Tibial nerve (tissue), 4 donors: Measurements from ENCODE around the gene SLC25A51. TPM values are rescaled to one million over a fixed set of nuclear protein-coding genes. Genes with fewer than 3 reads are reported as not detected.

ENCODE experiments used
- DNase-seq, 2 donors: peaks; one replicate each; pipeline ENCODE4 v3.0.0-alpha.2; 2019; ENCODE audit warnings: low spot score in 2 of 2
- H3K27ac ChIP-seq, 4 donors: fragments of 200-600 bp; sonication (generic) in 3 of 4; one replicate each; pipeline ENCODE4 v1.5.1; 2017 to 2019; ENCODE audit warnings: mild to moderate bottlenecking in 1 of 4
- H3K27me3 ChIP-seq, 2 donors: fragments of 200-600 bp; sonication (generic) in 1 of 2; one replicate each; pipeline versions ENCODE4 v1.5.1 to v1.6.0; 2017 to 2019
- H3K36me3 ChIP-seq, 3 donors: fragments of 200-600 bp; sonication (generic); one replicate each; pipeline ENCODE4 v1.5.1; 2018 to 2019
- H3K4me1 ChIP-seq, 4 donors: fragments of 200-600 bp; sonication (generic) in 3 of 4; one replicate each; pipeline ENCODE4 v1.5.1; 2017 to 2019
- H3K4me3 ChIP-seq, 4 donors: fragments of 200-600 bp; sonication (generic) in 3 of 4; one replicate each; pipeline ENCODE4 v1.5.1; 2017 to 2019; ENCODE audit warnings: mild to moderate bottlenecking in 1 of 4, moderate library complexity in 1 of 4
- H3K9me3 ChIP-seq, 4 donors: fragments of 200-600 bp; sonication (generic) in 3 of 4; one replicate each; pipeline ENCODE4 v1.5.1; 2017 to 2019
- CTCF ChIP-seq, 5 experiments: fragments of 200-600 bp in 3 of 5; fragments of 450-650 bp in 2 of 5; sonication (generic) in 3 of 5; IDR thresholded peaks; one replicate each; pipeline ENCODE4 v1.5.1; 2016 to 2019; ENCODE audit warnings: antibody characterized with exemption in 5 of 5, mild to moderate bottlenecking in 3 of 5, moderate library complexity in 2 of 5
- EP300 ChIP-seq, 2 donors: sonication (generic); formaldehyde crosslinking; IDR thresholded peaks; one replicate each; pipeline ENCODE4 v1.6.1; 2017; ENCODE audit warnings: antibody characterized with exemption in 2 of 2, mild to moderate bottlenecking in 1 of 2
- POLR2A ChIP-seq, 2 donors: fragments of 450-650 bp; IDR thresholded peaks; one replicate each; pipeline ENCODE4 v1.6.1; 2017; ENCODE audit warnings: antibody characterized with exemption in 2 of 2, mild to moderate bottlenecking in 2 of 2, moderate library complexity in 2 of 2
- WGBS, 2 donors: methylation state at CpG; one replicate each; pipeline ENCODE4 v1.1.5; 2018; 5-methylcytosine and 5-hydroxymethylcytosine counted together
- total RNA-seq, 4 donors: library from RNA; depleted of rRNA; stranded (reverse); fragments of >200 nt; gene quantifications; one replicate each; pipeline ENCODE4 v1.1.0, GENCODE V29; 2016

Gene SLC25A51
- total RNA-seq, 4 donors from 2014 or later: 21.6 to 28.4 (median 25.7) TPM

- WGBS, 2 donors: 38 to 53% methylated on average over 22 of the region's 22 CpGs
- H3K27me3 ChIP-seq: no peaks in the 10 kb centered on the region
- TF ChIP-seq EP300 (IDR thresholded peaks at IDR 0.05): no peak
- no peak for TF ChIP-seq POLR2A (IDR thresholded peaks at IDR 0.05)
- TF ChIP-seq CTCF (IDR thresholded peaks at IDR 0.05): no peak
- H3K4me3 ChIP-seq: no peak overlapping the region
- H3K9me3 ChIP-seq: no peaks in the 10 kb centered on the region
- no peak for DNase-seq
- peaks cover 0 to 31% (median 10%) of the 10 kb centered on the region in 4 donors for H3K4me1 ChIP-seq
- no peak overlapping the region for H3K27ac ChIP-seq
- no peaks in the 10 kb centered on the region for H3K36me3 ChIP-seq
Measured at GRCh38 chr9:37938121-37938891, 34.4 kb upstream of the SLC25A51 start.

GRCh38 chr9:37937366-37937765 is 33.4 kb upstream of the SLC25A51 start:
- Histone ChIP-seq H3K4me3 (no peak overlapping the region), H3K36me3 (no peaks in the 10 kb centered on the region), H3K27ac (no peak overlapping the region), H3K27me3 (no peaks in the 10 kb centered on the region), H3K9me3 (no peaks in the 10 kb centered on the region), H3K4me1 (peaks cover 0 to 22% (median 6%) of the 10 kb centered on the region in 4 donors)
- no peak for DNase-seq
- TF ChIP-seq CTCF (IDR thresholded peaks at IDR 0.05): no peak
- no peak for TF ChIP-seq EP300 (IDR thresholded peaks at IDR 0.05)
- no peak for TF ChIP-seq POLR2A (IDR thresholded peaks at IDR 0.05)
- 86 to 88% methylated on average over 9 of the region's 9 CpGs for WGBS, 2 donors

- Histone ChIP-seq H3K27ac (no peak overlapping the region), H3K27me3 (no peaks in the 10 kb centered on the region)
- DNase-seq: no peak
Measured at GRCh38 chr9:37936965-37937364, 33.0 kb upstream of the SLC25A51 start.

GRCh38 chr9:37936376-37936775 is 32.4 kb upstream of the SLC25A51 start:
- Histone ChIP-seq H3K4me1 (peaks cover 0 to 22% (median 6%) of the 10 kb centered on the region in 4 donors), H3K4me3 (no peak overlapping the region), H3K27me3 (no peaks in the 10 kb centered on the region), H3K36me3 (no peaks in the 10 kb centered on the region), H3K27ac (no peak overlapping the region), H3K9me3 (peaks cover 0 to under 1% (median 0%) of the 10 kb centered on the region in 4 donors)
- TF ChIP-seq EP300 (IDR thresholded peaks at IDR 0.05) (no peak), POLR2A (IDR thresholded peaks at IDR 0.05) (no peak), CTCF (IDR thresholded peaks at IDR 0.05) (no peak)
- no peak for DNase-seq
- 81 to 84% methylated on average over 5 of the region's 5 CpGs for WGBS, 2 donors

More at GRCh38 chr9:37936965-37937364, 33.0 kb upstream of the SLC25A51 start:
- Histone ChIP-seq H3K9me3 (no peaks in the 10 kb centered on the region), H3K4me1 (peaks cover 0 to 22% (median 6%) of the 10 kb centered on the region in 4 donors), H3K36me3 (no peaks in the 10 kb centered on the region), H3K4me3 (no peak overlapping the region)
- 65 to 67% methylated on average over 4 of the region's 4 CpGs for WGBS, 2 donors
- TF ChIP-seq EP300 (IDR thresholded peaks at IDR 0.05) (no peak), CTCF (IDR thresholded peaks at IDR 0.05) (no peak), POLR2A (IDR thresholded peaks at IDR 0.05) (no peak)

- no peak for TF ChIP-seq POLR2A (IDR thresholded peaks at IDR 0.05)
- no peak for TF ChIP-seq EP300 (IDR thresholded peaks at IDR 0.05)
- TF ChIP-seq CTCF (IDR thresholded peaks at IDR 0.05): no peak
- WGBS, 2 donors: 70 to 75% methylated on average over 14 of the region's 14 CpGs
Measured at GRCh38 chr9:37935096-37935495, 31.2 kb upstream of the SLC25A51 start.

More at GRCh38 chr9:37935096-37935495, 31.2 kb upstream of the SLC25A51 start:
- no peaks in the 10 kb centered on the region for H3K27me3 ChIP-seq
- DNase-seq: no peak
- peaks cover 0 to 10% (median 0%) of the 10 kb centered on the region in 4 donors for H3K9me3 ChIP-seq
- H3K27ac ChIP-seq: no peak overlapping the region
- peaks cover 0 to 22% (median 6%) of the 10 kb centered on the region in 4 donors for H3K4me1 ChIP-seq
- H3K36me3 ChIP-seq: no peaks in the 10 kb centered on the region
- no peak overlapping the region for H3K4me3 ChIP-seq
